HG02763 (cell line): ENCODE results near the gene EFS.
"Not testable (repeated sequence)": the region's sequence is repeated elsewhere in the genome, so short reads cannot be mapped to it uniquely, and the experiment has no call there.

ENCODE experiments used
- ATAC-seq: cut with Tn5 transposase; IDR thresholded peaks from one replicate; pipeline ENCODE4 v1.9.1; 2021; ENCODE audit warnings: mild to moderate bottlenecking, moderate library complexity; ENCODE audit not compliant: unreplicated experiment

The EFS gene

GRCh38 chr14:23400496-23401149 lies 35.7 kb upstream of the EFS start:
- not testable (repeated sequence) for ATAC-seq

GRCh38 chr14:23399591-23399990 lies 34.6 kb upstream of the EFS start:
- no peak for ATAC-seq

GRCh38 chr14:23399136-23399535 lies 34.2 kb upstream of the EFS start:
- ATAC-seq: no peak

GRCh38 chr14:23398348-23398747 lies 33.4 kb upstream of the EFS start:
- ATAC-seq: no peak

- no peak for ATAC-seq
These were observed 31.9 kb upstream of the EFS start for GRCh38 chr14:23396781-23397407.

GRCh38 chr14:23396126-23396525 lies 31.2 kb upstream of the EFS start:
- ATAC-seq: no peak

GRCh38 chr14:23392613-23393012 lies 27.6 kb upstream of the EFS start:
- no peak for ATAC-seq

GRCh38 chr14:23389871-23390270 lies 24.9 kb upstream of the EFS start:
- ATAC-seq: not testable (repeated sequence)

GRCh38 chr14:23389396-23389795 lies 24.4 kb upstream of the EFS start:
- ATAC-seq: no peak

- no peak for ATAC-seq
These were observed 24.0 kb upstream of the EFS start for GRCh38 chr14:23388996-23389395.

GRCh38 chr14:23387916-23388882 lies 23.2 kb upstream of the EFS start:
- ATAC-seq: no peak

GRCh38 chr14:23386999-23387398 lies 22.0 kb upstream of the EFS start:
- no peak for ATAC-seq

- not testable (repeated sequence) for ATAC-seq
These were observed 21.3 kb upstream of the EFS start for GRCh38 chr14:23386266-23386657.

- no peak for ATAC-seq
These were observed 20.8 kb upstream of the EFS start for GRCh38 chr14:23385642-23386265.

- ATAC-seq: no peak
These were observed 20.3 kb upstream of the EFS start for GRCh38 chr14:23385244-23385641.

GRCh38 chr14:23384364-23385080 lies 19.6 kb upstream of the EFS start:
- no peak for ATAC-seq

- ATAC-seq: no peak
These were observed 17.9 kb upstream of the EFS start for GRCh38 chr14:23382731-23383440.

GRCh38 chr14:23382276-23382675 lies 17.3 kb upstream of the EFS start:
- ATAC-seq: no peak

GRCh38 chr14:23381871-23382270 lies 16.9 kb upstream of the EFS start:
- ATAC-seq: no peak

GRCh38 chr14:23380976-23381375 lies 16.0 kb upstream of the EFS start:
- no peak for ATAC-seq
